ENCODE data around the gene MORN3. TPM values are rescaled to one million over a fixed set of nuclear protein-coding genes. Genes with fewer than 3 reads are reported as not detected.

The MORN3 gene
- total and polyA plus RNA-seq, 9 of the 15 experiments (the other 6 are each of a cell fraction or from before 2014, with no cell fraction given) = 0.09 to 0.27 (median 0.20) TPM

DNA sequence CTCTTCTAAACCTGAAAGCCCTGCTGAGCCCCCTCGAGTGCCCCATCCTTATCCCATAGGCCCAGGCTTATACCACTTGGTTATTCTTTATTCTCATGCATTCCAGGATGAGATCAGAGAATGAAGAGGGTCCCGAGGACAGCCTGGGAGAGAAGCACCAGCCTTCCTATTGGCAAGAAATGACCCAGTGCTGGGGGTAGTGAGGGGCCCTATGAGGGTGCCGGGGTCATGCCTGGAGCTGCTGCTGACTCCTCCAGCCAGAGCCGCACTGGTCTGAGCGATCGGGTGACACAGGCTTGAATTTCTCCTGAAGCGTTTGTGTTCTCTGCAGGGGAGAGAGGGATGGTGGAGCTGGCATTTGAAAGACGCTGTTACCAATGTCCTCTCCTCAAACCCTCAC, 18.1 kb downstream of the MORN3 start:
- H3K4me3 ChIP-seq = no peak overlapping the region
- H3K79me2 ChIP-seq (ENCODE audit: control insufficient read depth, insufficient read depth, low read length) = no peaks in the 10 kb centered on the region
- peaks cover 15 to 28% of the 10 kb centered on the region in 2 experiments for H3K4me1 ChIP-seq (replicated peaks in 1 of 2; ENCODE audit: control insufficient read depth in 2 of 2, insufficient read depth in 2 of 2, low read length in 2 of 2)
- H3K27ac ChIP-seq (ENCODE audit: extremely low read depth, low read depth, low read length) = no peak overlapping the region
- no peak overlapping the region for H3K4me2 ChIP-seq (ENCODE audit: insufficient read depth, low read length)
- POLR2A ChIA-PET = interaction anchor here (0.6 to 2.4 kb wide), 4 partner anchors 10 to 34 kb away, joined by 3 to 6 read pairs (median 4); no protein-coding TSS in a partner anchor
- intact Hi-C loops (cut with micrococcal nuclease) (no loop called here), in situ Hi-C loops (cut with MboI) (no loop called here)
- WGBS (ENCODE audit: insufficient coverage, low coverage, missing lambda C conversion rate) = 78% methylated on average over 8 of the region's 8 CpGs
- TF ChIP-seq BRCA1 (IDR thresholded peaks at IDR 0.05) (no peak), BRCA1 (CRISPR knock-in tag; IDR thresholded peaks at IDR 0.05) (no peak), TFAM (CRISPR knock-in tag; conservative IDR thresholded peaks at IDR 0.05) (no peak), HMG20B (CRISPR knock-in tag; IDR thresholded peaks at IDR 0.05) (no peak), ZBTB11 (CRISPR knock-in tag; IDR thresholded peaks at IDR 0.05) (no peak), ARHGAP35 (IDR thresholded peaks at IDR 0.05; ENCODE audit: partially characterized antibody) (no peak), MCM3 (IDR thresholded peaks at IDR 0.05) (no peak), FOXK1 (CRISPR knock-in tag; IDR thresholded peaks at IDR 0.05; ENCODE audit: borderline replicate concordance) (no peak), CGGBP1 (CRISPR knock-in tag; IDR thresholded peaks at IDR 0.05) (no peak), TRIM28 (IDR thresholded peaks at IDR 0.05) (no peak), TSC22D4 (tag; IDR thresholded peaks at IDR 0.05) (no peak)
- TF ChIP-seq, protein P1, sequence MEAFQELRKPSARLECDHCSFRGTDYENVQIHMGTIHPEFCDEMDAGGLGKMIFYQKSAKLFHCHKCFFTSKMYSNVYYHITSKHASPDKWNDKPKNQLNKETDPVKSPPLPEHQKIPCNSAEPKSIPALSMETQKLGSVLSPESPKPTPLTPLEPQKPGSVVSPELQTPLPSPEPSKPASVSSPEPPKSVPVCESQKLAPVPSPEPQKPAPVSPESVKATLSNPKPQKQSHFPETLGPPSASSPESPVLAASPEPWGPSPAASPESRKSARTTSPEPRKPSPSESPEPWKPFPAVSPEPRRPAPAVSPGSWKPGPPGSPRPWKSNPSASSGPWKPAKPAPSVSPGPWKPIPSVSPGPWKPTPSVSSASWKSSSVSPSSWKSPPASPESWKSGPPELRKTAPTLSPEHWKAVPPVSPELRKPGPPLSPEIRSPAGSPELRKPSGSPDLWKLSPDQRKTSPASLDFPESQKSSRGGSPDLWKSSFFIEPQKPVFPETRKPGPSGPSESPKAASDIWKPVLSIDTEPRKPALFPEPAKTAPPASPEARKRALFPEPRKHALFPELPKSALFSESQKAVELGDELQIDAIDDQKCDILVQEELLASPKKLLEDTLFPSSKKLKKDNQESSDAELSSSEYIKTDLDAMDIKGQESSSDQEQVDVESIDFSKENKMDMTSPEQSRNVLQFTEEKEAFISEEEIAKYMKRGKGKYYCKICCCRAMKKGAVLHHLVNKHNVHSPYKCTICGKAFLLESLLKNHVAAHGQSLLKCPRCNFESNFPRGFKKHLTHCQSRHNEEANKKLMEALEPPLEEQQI (IDR thresholded peaks at IDR 0.05) = no peak
- TF ChIP-seq, protein P2, sequence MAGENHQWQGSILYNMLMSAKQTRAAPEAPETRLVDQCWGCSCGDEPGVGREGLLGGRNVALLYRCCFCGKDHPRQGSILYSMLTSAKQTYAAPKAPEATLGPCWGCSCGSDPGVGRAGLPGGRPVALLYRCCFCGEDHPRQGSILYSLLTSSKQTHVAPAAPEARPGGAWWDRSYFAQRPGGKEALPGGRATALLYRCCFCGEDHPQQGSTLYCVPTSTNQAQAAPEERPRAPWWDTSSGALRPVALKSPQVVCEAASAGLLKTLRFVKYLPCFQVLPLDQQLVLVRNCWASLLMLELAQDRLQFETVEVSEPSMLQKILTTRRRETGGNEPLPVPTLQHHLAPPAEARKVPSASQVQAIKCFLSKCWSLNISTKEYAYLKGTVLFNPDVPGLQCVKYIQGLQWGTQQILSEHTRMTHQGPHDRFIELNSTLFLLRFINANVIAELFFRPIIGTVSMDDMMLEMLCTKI (IDR thresholded peaks at IDR 0.05; ENCODE audit: partially characterized antibody) = no peak
- TF ChIP-seq, protein P3, sequence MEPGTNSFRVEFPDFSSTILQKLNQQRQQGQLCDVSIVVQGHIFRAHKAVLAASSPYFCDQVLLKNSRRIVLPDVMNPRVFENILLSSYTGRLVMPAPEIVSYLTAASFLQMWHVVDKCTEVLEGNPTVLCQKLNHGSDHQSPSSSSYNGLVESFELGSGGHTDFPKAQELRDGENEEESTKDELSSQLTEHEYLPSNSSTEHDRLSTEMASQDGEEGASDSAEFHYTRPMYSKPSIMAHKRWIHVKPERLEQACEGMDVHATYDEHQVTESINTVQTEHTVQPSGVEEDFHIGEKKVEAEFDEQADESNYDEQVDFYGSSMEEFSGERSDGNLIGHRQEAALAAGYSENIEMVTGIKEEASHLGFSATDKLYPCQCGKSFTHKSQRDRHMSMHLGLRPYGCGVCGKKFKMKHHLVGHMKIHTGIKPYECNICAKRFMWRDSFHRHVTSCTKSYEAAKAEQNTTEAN (CRISPR knock-in tag; IDR thresholded peaks at IDR 0.05) = no peak
- ATAC-seq (no peak), DNase-seq (ENCODE audit: extremely low read depth in 1 of 4, low spot score in 3 of 4) (no peak), FAIRE-seq (peak; percentile 11)
- H2AFZ ChIP-seq (ENCODE audit: low read depth, low read length) = no peak overlapping the region
- no peaks in the 10 kb centered on the region for H3K36me3 ChIP-seq (ENCODE audit: control insufficient read depth, insufficient read depth, low read length)
- BruUV-seq (replicated peaks) = no TSS peak
- H3K27me3 ChIP-seq (ENCODE audit: control insufficient read depth in 2 of 2, insufficient read depth in 2 of 2, low read length in 2 of 2) = no peaks in the 10 kb centered on the region
- CTCF ChIA-PET (ENCODE audit: low intra/inter-chr PET ratio) = no interaction called here
- H4K20me1 ChIP-seq (replicated peaks; ENCODE audit: control insufficient read depth, insufficient read depth, low read length) = no peaks in the 10 kb centered on the region
- peaks cover 2% of the 10 kb centered on the region for H3K9me1 ChIP-seq (ENCODE audit: control insufficient read depth, insufficient read depth, low read length)
- no peak overlapping the region for H3K9ac ChIP-seq (ENCODE audit: insufficient read depth in 1 of 2, low read depth in 2 of 2, low read length in 2 of 2)
- H3K9me3 ChIP-seq (replicated peaks; ENCODE audit: control insufficient read depth, insufficient read depth, low read depth, low read length) = no peaks in the 10 kb centered on the region; the same call in 1 of the 2 replicates
